Activated CD4-positive, alpha-beta T cell treated with anti-CD3 and anti-CD28 coated beads, Interleukin-10, Interleukin-2, amounts not matched to agents 100 ng/mL and 50 ng/mL, durations not matched to agents 16 hours and 8 hours (primary cell): ENCODE data around the gene TEPSIN.

Experiments used
- DNase-seq: peaks from one replicate; pipeline ENCODE4 v3.0.0-alpha.2; 2020

TEPSIN gene

DNA sequence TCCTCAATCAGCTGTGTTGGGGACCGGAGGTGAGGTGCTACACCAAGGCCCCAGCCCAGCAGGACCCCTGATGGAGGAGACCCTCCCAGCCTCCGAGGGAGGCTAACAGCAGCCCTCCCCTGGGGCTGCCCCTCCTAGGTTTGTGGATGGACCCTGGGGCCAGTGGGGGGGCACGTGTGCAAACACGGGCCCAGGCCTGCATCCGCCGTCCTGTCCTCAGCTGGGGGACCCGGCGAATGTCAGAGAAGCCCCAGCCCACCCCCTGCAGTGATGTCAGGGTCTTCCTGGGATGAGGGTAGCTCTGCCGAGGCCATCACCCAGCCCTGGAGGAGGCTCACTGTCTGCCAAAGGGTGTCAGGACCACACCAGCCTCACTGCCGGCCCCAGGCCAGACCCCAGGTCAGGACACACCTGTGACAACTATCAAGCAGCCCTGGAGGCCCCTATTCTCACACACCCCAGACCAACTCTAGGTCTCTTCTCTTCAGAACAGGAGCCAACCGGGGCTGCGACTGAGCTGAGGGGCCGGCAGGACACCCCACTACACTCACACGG is 42.8 kb downstream of the TEPSIN start:
- no peak for DNase-seq

DNA sequence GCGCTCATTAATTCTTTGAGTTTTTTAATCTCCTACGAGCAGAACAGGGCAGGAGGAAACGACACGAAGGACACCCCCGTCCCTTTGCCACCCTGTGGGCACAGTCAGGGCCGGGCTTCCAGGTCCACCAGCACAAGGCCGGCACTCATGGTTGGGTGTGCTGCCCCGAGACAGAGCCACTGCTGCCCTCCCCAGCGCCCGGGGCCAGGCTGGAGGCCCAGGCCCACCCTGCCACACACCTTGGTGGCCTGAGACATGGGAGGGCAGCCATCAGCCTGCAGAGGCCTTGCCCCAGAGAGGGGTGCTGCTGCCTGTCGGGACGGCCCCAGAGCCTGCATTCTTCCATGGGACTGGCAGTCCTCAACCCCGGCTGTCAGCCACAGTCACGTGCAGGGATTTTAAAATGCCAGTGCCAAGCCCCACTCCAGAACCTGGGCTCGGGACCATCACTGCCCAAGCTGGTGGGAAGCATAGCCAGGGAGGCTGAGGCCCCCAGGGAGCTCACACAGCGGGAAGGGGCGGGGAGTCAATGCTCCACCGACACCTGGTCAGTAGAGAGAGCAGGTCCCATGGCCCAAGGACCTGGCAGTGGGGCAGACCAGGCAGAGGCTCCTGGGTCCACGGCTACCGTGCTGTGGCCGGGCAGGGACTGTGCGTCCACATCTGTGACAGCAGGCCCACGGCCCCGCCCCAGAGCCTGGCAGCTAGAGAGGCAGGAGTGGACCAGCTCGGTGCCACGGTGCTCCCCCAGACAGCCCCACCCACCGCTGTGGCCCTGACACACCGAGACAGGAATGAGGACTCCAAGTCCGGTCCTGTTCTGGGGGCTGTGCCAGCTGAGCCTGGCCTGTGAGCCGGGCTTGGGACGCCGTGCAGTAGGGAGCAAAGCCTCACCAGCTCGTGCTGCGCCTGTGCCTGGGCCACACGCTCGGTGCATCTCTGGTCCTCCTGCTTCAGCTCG is 43.6 kb downstream of the TEPSIN start:
- DNase-seq, result no peak

DNA sequence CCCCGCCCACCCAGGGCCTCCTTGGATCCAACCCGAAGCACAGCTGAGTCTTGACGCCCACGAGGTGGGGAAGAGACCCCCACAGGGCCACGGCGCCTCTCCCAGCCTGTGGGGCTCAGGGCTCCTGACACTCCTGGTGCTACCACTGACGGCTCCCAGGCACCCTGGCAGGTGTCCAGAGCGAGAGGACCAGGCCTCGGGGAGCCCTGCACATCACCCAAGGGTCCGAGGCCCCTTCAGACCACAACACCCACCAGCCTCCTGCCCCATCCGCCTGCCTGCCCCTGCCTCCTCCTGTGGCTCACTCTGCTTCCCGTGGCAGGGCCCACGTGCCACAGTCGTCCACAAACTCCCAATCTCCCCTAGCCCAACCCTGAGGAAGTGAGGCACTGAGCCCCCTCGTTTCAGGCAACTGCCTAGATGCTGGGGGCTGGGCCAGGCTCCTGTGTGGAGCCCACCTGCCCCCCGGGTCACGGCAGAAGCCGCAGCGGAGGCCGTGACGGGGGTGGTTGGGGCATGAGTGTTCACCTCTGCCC is 44.6 kb downstream of the TEPSIN start:
- no peak for DNase-seq

DNA sequence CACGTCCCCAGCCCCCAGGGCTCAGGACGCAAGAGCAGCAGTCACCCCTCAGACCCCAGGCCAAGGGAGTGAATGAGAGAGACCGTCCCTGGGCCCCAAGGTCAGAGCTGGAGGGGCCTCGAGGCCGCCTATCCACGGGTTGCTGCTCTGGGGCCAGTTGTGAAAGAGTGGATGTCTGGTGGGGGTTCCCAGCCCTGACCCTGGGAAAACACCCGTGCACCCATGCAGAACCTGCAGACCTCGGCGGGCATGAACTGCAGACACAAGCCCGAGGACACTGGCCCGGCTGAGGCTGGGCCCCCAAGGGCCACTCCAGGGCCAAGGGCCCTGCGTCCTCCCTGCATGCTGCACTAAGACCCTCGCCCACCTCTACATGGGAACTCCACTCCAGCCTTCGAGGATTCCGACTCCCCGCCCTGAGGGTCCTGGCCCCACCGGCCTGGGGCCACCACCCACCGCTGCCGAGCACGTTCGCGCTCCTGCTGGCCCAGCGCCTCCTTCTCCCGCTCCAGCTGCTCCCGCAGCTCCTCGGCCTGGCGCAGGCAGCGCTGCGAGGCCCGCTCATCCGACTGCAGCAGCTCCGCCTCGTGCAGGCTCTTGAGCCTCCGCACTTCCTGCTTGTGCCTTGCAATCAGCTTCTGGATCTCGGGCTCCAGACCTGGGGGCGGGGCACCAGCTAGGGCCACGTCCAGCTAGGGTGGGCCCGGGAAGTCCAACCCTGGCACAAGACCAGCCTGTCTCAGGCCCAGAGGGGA is 45.2 kb downstream of the TEPSIN start:
- no peak for DNase-seq

DNA sequence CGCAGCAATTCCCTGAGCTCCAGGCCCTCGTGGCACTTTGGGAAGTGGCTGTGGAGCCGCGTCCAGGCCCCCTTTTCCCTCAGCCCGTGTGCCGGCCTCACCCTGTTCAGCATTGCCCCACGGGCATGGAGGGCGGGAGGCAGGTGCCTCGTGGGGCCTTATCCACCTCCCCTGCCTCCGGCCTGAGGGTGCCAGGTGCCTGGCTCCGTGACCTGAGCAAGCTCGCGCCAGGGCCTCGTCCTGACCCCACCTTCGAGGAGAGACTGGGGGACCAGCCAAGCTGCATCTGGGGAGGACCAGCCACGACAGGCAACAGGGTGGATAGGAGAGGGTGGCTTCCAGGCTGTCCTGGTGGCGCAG is 45.8 kb downstream of the TEPSIN start:
- no peak for DNase-seq

DNA sequence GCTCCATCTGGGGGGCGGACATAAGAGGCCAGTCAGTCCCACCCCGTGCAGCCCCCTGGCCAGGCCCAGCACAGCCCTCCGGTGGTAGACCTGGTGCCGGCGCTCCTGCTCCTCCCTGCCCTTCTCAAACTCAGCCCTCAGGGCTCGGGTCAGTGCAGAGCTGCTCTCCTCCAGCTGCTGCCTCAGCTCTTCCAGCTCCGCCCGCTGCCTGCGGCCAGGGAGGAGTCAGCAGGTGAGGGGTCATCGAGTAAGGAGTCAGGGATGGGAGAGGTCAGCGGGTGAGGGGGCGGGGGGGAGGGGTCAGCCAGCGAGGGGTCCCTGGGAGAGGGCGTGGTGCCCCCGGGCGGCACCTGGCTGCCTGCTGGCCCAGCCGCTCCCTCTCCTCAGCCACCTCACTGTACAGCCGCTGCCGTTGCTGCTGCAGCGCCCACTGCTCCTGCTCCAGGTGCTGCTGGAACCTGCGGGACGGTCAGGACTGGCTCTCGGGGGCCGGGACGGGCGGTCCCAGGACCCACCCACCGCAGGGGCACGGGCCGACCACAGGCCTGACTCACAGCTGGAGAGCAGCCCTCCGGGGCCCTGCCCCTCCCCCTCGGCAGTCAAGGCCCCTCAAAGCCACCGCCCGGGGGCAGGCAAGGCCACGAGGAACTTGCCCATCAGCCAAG is 46.3 kb downstream of the TEPSIN start:
- no peak for DNase-seq

DNA sequence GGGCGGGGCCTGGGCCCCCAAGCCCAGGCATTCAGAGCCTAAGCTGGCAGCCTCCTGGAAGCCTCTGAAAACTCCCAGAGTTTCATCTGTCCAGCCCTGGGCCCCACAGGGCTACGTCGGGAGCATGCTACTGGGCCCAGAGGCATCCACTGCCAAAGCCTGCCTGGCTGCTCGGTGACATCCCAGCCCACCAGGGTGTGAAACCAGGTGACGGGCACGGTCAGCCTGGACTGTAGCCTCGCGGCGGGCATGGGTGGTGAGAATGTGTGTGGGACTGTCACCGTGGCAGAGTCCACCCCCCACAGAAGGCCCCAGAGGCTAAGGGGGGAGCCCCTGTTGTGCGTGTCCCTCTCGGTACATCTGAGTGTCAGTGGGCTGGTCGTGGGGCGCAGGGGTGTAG is 47.2 kb downstream of the TEPSIN start:
- DNase-seq, result no peak

DNA sequence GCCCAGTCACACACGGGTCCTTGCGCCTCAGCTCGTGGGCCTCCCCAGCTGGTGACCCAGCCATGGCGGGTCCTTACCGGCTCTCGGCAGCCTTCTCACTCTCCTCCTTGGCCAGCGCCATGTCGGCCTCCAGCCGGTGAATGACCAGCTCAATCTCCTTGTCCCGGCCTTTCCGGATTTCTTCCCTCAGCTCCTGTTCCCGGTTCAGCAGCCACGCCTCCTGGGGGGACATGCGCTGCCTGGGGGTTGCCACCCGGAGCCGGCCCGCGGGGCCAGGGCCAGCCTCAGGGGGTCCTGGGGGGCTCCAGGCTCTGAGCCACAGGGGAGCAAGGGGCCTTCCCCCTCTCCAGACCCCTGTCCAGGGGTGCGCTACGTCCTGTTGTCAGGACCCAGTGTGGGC is 47.7 kb downstream of the TEPSIN start:
- DNase-seq, result no peak

DNA sequence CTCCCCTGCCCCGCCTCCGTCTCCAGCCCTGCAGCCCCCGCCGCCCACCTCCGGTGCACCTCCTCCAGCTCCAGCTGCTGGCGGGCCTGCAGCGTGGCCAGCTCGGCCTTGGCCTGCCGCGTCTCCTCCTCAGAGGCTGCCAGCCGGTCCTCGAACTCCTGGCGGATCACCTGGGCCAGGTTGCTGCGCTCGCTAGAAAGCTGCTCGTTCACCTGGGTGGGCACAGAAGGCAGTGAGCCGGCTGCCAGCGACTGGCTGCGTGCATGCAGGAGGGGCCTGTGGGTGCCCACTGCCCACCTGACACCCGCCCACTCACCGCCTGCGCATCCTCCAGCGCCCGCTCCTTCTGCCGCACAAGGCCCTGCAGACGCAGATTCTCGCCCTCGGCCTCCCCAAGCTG is 48.3 kb downstream of the TEPSIN start:
- no peak for DNase-seq

DNA sequence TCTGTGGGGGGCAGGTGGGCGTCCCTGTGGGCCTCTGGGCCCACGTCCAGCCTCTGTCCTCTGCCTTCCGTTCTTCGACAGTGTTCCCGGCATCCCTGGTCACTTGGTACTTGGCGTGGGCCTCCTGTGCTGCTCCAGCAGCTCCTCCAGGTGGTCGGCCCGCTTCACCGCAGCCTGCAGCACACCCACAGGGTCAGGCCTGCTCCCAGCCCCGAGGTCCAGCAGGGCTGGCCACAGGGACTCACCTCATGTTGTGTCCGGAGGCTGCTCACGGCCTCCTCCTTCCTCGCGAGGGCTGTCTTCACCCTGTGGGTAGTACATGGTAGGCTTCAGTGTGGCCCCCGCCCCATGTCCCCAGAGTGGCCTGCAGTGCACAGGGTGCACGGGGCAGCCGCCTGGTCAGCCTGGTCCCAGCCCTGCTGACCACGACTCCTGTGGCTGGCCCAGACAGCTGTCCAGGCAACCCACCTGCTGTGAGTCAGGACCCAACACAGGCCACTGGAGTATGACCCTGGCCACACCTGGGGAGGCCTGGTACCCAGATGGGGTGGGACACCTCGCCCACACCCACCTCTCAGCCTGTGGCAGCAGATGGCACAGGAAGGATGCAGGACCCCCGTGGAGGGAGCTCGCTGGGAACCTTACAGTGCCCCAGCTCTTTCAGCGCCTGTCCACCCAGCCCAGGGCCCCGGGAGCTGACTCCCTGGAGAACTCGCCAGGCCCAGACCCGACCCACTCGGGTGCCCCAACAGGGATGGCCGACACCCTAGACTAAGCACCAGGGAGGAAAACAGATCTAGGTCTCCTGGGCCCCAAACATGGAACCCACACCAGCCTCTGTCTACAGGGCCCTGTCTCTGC is 49.0 kb downstream of the TEPSIN start:
- no peak for DNase-seq

DNA sequence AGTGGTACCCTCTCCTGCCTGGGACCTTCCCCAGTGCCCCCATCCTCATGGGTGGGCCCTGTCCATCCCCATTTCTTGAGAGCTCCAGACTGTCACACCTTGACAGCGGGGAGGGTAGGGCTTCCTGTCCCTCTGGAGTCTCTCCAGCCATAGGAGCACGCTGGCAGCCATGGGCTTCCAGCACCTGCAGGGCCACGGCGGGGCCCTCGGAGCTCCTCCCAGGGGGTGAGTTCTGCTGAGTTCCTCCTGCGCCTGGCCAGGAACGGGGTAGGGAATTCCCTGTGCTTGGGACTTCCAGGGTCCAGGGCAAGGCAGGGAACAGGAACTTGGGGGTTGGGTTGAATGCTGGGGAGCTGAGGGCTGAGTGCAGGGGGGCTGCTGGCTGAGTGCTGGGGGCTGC is 49.8 kb downstream of the TEPSIN start:
- DNase-seq, result no peak

DNA sequence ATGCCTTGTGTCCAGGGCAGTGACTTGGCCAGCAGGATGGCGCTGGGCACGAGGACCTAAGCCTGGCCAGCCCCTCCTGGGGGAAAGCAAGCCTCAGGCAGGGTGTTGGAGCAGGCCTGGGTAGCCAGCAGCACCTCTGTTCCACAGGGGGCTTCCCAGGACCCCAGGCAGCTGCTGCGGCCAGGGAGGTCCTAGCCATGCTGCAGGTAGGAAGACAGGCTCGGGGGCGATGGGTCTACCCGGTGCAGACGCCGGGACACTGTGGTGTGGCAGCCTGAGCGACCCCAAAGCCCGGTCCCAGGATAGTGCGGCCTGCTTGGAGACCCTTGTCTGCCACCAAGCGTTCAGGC is 50.4 kb downstream of the TEPSIN start:
- no peak for DNase-seq

DNA sequence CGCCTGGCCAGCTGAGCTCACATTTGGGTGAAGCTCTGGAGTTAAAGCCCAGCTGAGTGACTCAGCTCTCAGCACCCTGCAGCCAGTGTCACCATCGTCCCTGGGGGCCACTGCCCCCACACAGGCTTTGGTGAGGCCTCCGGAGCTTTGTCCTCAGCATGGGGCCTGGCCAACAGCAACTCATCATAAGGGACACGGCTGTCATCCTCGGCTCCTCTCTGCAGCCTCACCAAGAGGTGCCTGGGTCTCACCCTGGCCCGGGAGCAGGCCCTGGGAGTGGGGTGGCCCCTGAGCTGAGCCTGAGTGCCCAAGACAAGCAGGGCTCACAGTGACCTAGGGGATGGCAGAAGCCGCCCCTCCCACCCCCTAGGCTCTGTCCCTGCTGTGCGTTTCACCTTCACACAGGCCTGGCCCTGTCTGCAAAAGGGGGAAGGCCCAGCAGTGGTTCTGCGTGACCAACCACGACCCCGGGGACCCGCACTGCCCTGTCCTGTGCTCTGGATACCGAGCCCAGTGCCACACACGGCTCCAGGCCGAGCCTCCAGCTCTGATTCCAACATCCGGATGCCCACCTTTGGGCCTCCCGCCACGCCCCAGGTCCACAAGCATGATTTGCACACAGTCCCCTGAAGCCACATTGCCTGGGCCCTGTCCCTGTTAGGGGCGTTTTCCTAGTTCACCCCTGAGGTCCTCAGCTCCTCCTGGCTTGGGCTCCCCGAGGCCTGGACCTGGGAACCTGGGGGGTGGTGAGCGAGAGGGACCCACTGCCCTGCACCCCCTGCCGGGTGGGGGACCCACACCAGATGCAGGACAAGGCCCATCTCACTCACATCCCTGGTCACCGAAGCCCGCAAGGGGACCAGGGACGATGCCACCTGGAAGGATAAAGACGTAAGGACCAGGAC is 51.0 kb downstream of the TEPSIN start:
- DNase-seq, result no peak

DNA sequence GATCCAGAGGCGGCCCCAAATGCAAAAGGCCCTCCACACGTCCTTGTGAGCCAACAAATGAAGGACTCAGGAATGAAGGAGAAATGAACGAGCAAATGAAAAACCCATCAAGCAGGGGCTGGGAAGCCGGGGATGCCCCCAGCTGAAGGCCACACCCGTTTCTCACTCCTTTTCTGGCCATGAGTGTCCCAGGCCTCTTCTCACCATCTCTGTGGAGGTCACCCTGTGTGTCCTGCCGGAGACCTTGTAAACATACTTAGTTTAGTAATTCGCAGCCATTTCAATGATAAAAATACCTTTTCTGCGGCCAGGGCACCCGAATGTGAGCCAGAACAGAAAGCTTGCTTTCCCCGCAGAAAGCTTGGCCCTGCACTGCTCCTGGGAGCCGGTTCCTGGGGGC is 51.7 kb downstream of the TEPSIN start:
- DNase-seq, result no peak

DNA sequence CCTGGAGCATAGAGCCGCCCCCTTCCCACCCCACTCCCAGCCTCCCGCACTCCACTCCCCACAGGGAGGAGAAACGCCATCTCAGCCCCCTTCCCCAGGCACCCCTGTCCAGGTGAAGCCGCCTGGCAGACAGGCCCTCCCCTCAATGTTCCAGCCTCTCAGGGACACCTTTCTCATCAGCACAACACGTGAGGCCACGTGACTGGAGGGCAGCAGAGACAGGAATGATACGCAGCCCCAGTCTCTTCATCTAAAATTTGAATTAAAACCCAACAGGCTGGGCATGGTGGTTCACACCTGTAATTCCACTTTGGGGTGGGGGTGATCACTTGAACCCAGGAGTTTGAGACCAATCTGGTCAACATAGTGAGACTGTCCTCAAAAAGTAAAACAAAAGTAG is 52.7 kb downstream of the TEPSIN start:
- no peak for DNase-seq

DNA sequence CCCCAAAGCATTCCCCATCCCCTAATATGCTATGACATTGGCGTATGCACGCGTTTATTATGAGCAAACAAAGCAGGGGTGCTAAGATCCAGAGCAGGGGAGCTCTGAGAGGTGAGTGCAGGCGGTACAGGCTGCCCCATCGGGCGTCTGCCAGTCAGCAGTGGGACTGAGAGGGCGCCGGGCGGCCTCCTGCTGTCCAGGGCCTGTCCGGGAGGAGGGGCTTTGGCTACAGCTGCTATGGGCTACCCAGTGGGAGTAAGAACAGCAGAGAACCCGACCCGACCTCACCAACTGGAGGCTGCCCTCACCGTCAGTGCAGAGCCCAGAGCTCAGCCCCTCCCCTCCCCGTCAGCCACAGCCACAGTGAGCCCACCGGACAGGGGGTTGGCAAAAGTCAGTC is 54.3 kb downstream of the TEPSIN start:
- no peak for DNase-seq

DNA sequence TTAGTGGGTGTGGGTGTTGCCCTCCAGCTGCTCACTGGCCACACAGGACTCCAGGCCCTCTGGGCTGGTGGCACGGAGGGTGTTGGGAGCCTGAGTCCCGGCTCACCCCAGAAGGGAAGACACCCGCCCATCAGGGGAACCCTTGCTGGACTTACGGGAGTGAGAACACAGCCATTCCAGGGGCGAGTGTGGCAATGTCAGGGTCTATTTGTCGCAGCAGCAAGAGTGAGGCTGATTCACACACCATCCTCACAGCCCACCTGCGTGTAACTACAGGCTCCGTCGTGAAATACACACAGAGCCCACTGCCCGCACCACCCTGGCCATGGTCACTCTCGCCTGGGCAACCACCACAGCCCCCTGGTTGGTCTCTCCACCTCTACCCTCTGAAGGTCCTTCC is 55.0 kb downstream of the TEPSIN start:
- DNase-seq, result no peak

DNA sequence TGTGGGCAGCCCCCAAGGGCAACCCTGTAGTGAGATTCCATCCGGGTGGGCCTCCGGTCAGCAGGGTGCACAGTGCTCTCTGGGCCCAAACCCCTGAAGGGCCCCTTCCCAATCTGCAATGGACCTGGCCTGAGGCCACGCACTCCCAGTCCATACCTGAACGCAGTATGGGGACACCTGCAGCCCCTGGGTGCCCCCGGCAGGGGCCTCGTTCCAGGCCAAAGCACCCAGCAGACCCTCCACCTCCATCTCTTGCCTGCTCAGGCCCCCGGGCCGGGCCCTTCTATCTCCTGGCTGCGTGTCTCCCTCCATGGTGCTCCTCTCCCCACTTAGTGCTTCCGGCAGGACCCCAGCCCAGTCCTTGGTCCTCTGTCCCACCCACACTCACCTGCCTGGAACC is 55.5 kb downstream of the TEPSIN start:
- DNase-seq, result no peak

DNA sequence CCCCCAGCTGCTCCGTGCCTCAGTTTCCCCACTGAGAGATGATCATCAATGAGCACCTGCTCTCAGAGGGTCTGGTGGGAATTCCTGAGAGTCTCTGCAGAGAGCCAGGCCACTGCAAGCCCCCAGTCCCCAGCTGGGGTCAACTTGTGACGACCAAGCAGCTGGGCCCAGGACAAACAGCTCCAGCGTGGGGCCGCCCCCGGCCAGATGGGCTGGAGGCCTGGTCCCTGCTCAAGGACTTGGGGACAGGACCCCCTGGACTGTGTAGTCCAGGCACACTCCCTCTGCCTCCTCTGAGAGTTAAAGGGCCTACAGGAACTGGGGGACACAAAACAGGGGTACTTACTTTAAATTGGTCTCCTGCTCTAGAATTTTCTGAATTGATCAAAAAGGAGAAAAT is 56.3 kb downstream of the TEPSIN start:
- no peak for DNase-seq

DNA sequence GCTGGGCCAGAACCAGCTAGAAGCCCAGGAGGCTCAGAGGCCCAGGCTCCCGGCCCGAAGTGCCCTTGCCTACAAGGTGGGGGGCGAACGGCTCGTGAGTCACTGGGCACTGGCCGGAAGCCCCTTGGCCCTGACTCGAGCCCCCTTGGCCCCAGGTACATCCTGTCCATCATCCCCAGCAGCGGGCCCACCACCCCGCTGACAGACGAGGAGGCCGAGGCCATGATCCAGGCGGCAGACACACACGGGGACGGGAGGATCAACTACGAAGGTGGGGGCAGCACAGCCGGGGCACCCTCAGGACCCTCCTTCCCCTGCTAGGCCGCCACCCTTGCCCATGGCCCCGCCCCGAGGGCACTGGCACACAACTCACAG is 57.1 kb downstream of the TEPSIN start:
- no peak for DNase-seq
